Measurements from ENCODE around the gene ABCD3. TPM values are rescaled to one million over a fixed set of nuclear protein-coding genes. Genes with fewer than 3 reads are reported as not detected.

ABCD3 gene
- total and polyA plus RNA-seq, 2 donors (not counting 1 experiment from before 2014, with no cell fraction given): 26.4 to 34.0 TPM

- Histone ChIP-seq H3K36me3 (ENCODE audit: control insufficient read depth, insufficient read depth, low read length) (no peaks in the 10 kb centered on the region), H3K4me1 (ENCODE audit: control insufficient read depth, extremely low read depth, insufficient read depth, low read length) (no peaks in the 10 kb centered on the region), H3K4me2 (ENCODE audit: extremely low read depth, insufficient read depth, low read length) (no peak overlapping the region), H2AFZ (ENCODE audit: low read length) (no peak overlapping the region), H3K9me3 (ENCODE audit: control insufficient read depth, insufficient read depth, low read depth, low read length) (no peaks in the 10 kb centered on the region), H4K20me1 (ENCODE audit: control insufficient read depth, extremely low read depth, insufficient read depth, low read length) (no peaks in the 10 kb centered on the region), H3K79me2 (ENCODE audit: control insufficient read depth, insufficient read depth, low read length) (no peaks in the 10 kb centered on the region), H3K4me3 (replicated peaks in 1 of 4; ENCODE audit: control extremely low read depth in 1 of 4, insufficient read depth in 1 of 4, low read depth in 3 of 4, low read length in 4 of 4) (no peak overlapping the region), H3K27ac (ENCODE audit: insufficient read depth, low read length) (no peak overlapping the region), H3K27me3 (ENCODE audit: control insufficient read depth, insufficient read depth, low read length) (no peaks in the 10 kb centered on the region), H3K9ac (ENCODE audit: insufficient read depth, low read length) (no peak overlapping the region)
- TF ChIP-seq CTCF (conservative IDR thresholded peaks at IDR 0.05 in 1 of 2, IDR thresholded peaks at IDR 0.05 in 1 of 2; ENCODE audit: low read depth in 1 of 2, low read length in 2 of 2): no peak
- TF ChIP-seq EZH2 (IDR thresholded peaks at IDR 0.05; ENCODE audit: low read length, missing control alignments): no peak
- DNase-seq (ENCODE audit: low read depth in 2 of 2): no peak
Observed at GRCh38 chr1:94515296-94515947, 97.2 kb downstream of the ABCD3 start.

DNA sequence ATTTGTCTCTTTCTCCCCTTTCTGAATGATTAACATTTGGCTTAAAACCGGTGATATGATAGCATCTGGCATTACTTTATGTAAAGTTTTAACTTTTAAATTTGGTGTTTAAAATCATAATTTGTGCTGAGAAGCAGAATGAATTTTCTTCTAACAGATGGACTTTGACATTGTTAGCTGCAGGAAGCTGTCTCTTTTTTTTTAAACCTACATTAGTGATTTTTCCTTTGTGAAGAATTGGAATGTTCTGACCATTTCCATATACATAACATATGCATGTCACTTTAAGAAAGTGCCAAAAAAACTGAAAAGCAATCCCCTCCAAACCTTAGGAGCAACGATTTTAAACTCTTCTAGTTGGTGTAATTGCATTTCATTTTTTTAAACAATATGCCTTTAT lies 101.2 kb downstream of the ABCD3 start:
- no peak overlapping the region for H3K4me2 ChIP-seq (ENCODE audit: extremely low read depth, insufficient read depth, low read length)
- no peak overlapping the region for H2AFZ ChIP-seq (ENCODE audit: low read length)
- no peaks in the 10 kb centered on the region for H3K79me2 ChIP-seq (ENCODE audit: control insufficient read depth, insufficient read depth, low read length)
- no peak overlapping the region for H3K4me3 ChIP-seq (replicated peaks in 1 of 4; ENCODE audit: control extremely low read depth in 1 of 4, insufficient read depth in 1 of 4, low read depth in 3 of 4, low read length in 4 of 4)
- H3K9me3 ChIP-seq (ENCODE audit: control insufficient read depth, insufficient read depth, low read depth, low read length): no peaks in the 10 kb centered on the region
- no peaks in the 10 kb centered on the region for H3K4me1 ChIP-seq (ENCODE audit: control insufficient read depth, extremely low read depth, insufficient read depth, low read length)
- H3K27ac ChIP-seq (ENCODE audit: insufficient read depth, low read length): no peak overlapping the region
- no peaks in the 10 kb centered on the region for H3K27me3 ChIP-seq (ENCODE audit: control insufficient read depth, insufficient read depth, low read length)
- no peaks in the 10 kb centered on the region for H4K20me1 ChIP-seq (ENCODE audit: control insufficient read depth, extremely low read depth, insufficient read depth, low read length)
- no peak for TF ChIP-seq EZH2 (IDR thresholded peaks at IDR 0.05; ENCODE audit: low read length, missing control alignments)
- no peak for TF ChIP-seq CTCF (conservative IDR thresholded peaks at IDR 0.05 in 1 of 2, IDR thresholded peaks at IDR 0.05 in 1 of 2; ENCODE audit: low read depth in 1 of 2, low read length in 2 of 2)
- no peak for DNase-seq (ENCODE audit: low read depth in 2 of 2)
- no peak overlapping the region for H3K9ac ChIP-seq (ENCODE audit: insufficient read depth, low read length)
- H3K36me3 ChIP-seq (ENCODE audit: control insufficient read depth, insufficient read depth, low read length): no peaks in the 10 kb centered on the region

GRCh38 chr1:94522304-94522703 lies 104.1 kb downstream of the ABCD3 start:
- no peak overlapping the region for H3K4me2 ChIP-seq (ENCODE audit: extremely low read depth, insufficient read depth, low read length)
- H3K9me3 ChIP-seq (ENCODE audit: control insufficient read depth, insufficient read depth, low read depth, low read length): no peaks in the 10 kb centered on the region
- no peaks in the 10 kb centered on the region for H3K27me3 ChIP-seq (ENCODE audit: control insufficient read depth, insufficient read depth, low read length)
- H3K36me3 ChIP-seq (ENCODE audit: control insufficient read depth, insufficient read depth, low read length): no peaks in the 10 kb centered on the region
- H3K4me3 ChIP-seq (replicated peaks in 1 of 4; ENCODE audit: control extremely low read depth in 1 of 4, insufficient read depth in 1 of 4, low read depth in 3 of 4, low read length in 4 of 4): no peak overlapping the region
- peak; percentile 62 to 80 for DNase-seq (ENCODE audit: low read depth in 2 of 2)
- no peak for TF ChIP-seq EZH2 (IDR thresholded peaks at IDR 0.05; ENCODE audit: low read length, missing control alignments)
- peak; percentile 52 to 60 for TF ChIP-seq CTCF (conservative IDR thresholded peaks at IDR 0.05 in 1 of 2, IDR thresholded peaks at IDR 0.05 in 1 of 2; ENCODE audit: low read depth in 1 of 2, low read length in 2 of 2)
- H4K20me1 ChIP-seq (ENCODE audit: control insufficient read depth, extremely low read depth, insufficient read depth, low read length): no peaks in the 10 kb centered on the region
- no peaks in the 10 kb centered on the region for H3K79me2 ChIP-seq (ENCODE audit: control insufficient read depth, insufficient read depth, low read length)
- H2AFZ ChIP-seq (ENCODE audit: low read length): no peak overlapping the region
- no peak overlapping the region for H3K9ac ChIP-seq (ENCODE audit: insufficient read depth, low read length)
- no peak overlapping the region for H3K27ac ChIP-seq (ENCODE audit: insufficient read depth, low read length)
- no peaks in the 10 kb centered on the region for H3K4me1 ChIP-seq (ENCODE audit: control insufficient read depth, extremely low read depth, insufficient read depth, low read length)

Data from fibroblast of lung (primary cell).